GM21737 (cell line): ENCODE data around the gene PLEKHG3.

Experiments used
- ATAC-seq: cut with Tn5 transposase; IDR thresholded peaks from one replicate; pipeline ENCODE4 v1.9.1; 2021; ENCODE audit warnings: mild to moderate bottlenecking, moderate library complexity; ENCODE audit not compliant: unreplicated experiment

PLEKHG3 gene

GRCh38 chr14:64706119-64706592, 1.9 kb downstream of the PLEKHG3 start:
- no peak for ATAC-seq

DNA sequence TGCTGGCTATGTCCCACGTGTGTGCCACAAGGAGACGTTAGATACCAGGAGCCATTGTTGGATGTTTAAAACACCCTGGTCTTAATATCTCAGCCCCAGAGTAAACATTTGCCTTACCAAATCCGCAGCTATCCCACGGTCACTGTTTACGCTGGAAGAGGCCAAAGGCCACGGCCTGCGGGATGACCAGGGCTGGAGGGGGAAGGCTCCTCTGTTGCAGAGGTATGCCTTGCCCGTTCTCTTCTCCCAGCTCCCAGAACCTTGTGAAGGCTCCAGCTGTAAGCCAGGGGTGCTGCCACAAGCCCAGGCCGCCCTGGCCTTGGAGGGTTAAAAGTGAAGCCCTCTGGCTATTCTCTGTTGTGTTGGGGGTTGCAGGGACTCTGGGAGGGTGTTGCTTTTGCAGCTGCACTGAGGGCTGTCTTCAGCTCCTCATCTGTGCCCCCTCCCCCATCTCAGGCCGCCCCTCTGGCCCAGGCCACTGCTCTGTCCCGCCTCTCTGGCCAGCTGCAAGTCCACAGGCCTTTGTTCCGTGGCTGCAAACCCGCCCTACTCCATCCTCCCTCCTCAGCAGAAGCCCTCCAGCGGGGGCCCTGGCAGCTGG, 2.5 kb downstream of the PLEKHG3 start:
- no peak for ATAC-seq

DNA sequence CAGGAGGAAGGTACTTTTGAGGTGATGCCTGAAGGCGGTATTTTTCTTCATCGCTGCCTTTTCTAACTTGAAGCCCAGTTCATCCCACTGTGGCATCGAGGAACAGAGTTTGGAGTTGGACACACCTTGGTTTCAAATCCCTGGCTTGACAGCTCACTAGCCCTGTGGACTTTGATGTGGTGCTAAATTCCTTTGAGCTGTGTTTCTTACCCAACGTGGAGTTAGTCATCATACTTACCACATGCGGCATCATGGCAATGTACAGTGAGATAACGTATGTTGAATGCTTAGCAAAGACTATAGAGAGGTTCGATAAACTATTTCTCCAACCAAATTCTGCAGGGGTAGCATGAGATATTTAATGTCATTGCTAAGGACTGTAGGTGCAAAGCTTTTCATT, 3.4 kb downstream of the PLEKHG3 start:
- ATAC-seq = no peak

- no peak for ATAC-seq
Observed at GRCh38 chr14:64708148-64709004, 4.2 kb downstream of the PLEKHG3 start.

DNA sequence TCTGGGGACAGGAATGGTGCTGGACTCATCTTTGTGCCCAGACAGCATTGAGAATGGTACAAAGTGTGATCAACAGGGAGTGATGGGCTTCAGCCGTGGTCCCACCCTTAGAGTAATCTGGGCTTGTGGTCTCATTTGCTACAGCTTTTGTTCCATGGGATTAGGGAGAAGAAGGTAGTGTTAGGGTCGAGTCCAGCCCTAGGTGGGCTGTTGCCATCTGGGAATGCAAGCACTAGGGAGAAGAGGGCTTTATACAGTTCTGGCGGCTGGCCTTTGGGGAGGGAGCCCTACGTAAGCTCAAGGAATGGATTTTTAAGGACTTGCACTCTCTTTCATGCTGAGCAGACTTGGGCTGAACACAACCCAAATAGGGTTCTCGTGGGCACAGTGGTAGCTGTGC, 4.9 kb downstream of the PLEKHG3 start:
- no peak for ATAC-seq

DNA sequence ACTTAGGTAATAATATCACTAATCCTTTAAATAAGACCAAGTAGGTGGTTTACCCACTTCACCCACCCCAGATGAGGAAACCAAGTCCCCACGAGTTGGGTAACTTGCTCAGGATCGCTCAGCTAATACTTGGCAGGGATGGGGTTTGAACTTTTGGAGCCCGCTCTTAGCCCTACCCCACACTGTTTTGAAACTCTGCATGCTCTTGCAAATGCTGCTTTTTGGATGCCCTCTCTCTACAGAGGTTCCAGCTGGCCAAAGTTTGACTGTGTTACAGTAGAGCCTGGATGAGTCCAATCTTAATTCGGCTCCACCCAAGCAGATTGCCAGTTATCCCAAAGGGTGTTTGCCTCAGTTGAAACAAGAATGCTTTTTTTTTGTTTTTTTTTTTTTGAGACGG, 6.8 kb downstream of the PLEKHG3 start:
- no peak for ATAC-seq

GRCh38 chr14:64713677-64714076, 9.5 kb downstream of the PLEKHG3 start:
- ATAC-seq = no peak

GRCh38 chr14:64714432-64715025, 10.3 kb downstream of the PLEKHG3 start:
- ATAC-seq = no peak

GRCh38 chr14:64715146-64715627, 11.0 kb downstream of the PLEKHG3 start:
- no peak for ATAC-seq

GRCh38 chr14:64715628-64716412, 11.6 kb downstream of the PLEKHG3 start:
- ATAC-seq = no peak

DNA sequence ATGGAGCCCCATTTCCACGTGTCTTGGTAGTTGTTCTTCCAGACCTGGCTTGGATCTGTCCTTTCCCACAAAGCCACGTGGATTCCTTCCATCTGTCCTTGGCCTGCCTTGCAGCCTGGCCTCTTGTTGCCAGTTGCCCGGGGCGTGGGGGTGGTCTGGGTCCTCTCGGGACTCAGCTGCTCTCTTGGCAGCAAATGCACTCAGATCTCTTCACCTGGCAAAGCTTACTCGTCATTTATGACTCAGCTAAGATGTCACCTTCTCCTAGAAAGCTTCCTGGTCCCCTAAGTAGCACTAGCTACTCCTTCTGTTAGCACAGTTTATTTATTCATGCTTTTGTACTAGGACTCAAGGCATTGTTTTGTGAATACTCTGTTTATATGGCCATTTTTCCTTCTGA, 13.6 kb downstream of the PLEKHG3 start:
- ATAC-seq = no peak

DNA sequence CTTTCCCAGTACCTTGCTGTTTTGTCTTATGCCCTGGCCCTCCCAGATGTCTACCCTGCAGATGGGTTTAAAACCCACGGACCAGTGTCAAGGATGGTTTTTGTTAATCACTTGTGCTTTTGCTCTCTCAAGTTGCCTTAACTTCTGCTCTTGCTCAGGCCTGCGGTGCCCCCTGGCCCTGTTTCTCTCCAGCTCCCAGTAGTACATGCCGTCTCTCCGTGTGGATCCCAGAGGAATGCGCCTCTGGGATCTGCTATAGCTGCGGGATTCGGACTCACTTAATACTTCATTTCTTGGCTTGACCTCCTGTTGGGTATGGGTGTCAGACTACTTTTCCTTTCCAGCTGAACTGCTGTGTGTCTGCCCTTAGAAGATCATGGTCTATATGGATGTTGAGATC, 14.5 kb downstream of the PLEKHG3 start:
- no peak for ATAC-seq

DNA sequence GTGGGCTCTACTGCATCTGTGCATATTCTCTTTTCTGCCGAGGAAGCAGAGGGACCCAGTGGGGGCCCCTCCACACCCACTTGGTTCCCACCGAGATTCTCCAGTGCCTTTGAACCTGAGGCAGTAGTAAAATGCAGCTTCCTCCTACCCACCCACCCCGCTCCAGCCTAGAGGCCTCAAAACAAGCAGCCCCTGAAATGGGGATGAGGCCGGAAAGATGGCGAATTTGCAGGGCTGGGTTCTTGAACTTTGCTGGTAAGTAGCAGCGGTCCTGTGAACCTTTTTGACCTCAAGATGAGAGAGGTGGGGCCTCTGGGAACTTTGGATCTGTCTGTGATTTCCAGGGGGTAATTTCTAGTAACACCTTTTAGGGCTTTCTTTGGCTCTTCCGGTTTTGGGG, 15.4 kb downstream of the PLEKHG3 start:
- ATAC-seq = no peak

- ATAC-seq = no peak
Observed at GRCh38 chr14:64720131-64720576, 15.9 kb downstream of the PLEKHG3 start.

- no peak for ATAC-seq
Observed at GRCh38 chr14:64721391-64721791, 17.2 kb downstream of the PLEKHG3 start.

DNA sequence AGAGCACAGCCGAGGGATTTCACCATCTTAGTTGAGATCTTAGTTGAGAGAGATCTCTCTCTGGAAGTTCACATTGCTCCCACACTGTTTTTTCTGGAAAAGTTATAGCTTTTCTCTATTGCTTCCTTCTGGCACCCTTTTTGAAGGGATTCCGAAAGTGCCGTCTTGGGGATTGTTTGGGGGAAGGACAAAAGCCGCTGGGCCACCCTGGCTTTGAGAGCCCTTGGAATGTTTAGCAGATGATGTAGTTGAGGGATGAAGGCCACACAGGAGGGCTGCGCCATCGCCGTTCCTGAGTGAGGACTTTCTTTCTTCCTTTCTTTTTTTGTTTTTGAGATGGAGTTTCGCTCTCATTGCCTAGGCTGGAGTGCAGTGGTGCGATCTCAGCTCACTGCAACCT, 17.7 kb downstream of the PLEKHG3 start:
- no peak for ATAC-seq

- no peak for ATAC-seq
Observed at GRCh38 chr14:64722842-64723447, 18.7 kb downstream of the PLEKHG3 start.

DNA sequence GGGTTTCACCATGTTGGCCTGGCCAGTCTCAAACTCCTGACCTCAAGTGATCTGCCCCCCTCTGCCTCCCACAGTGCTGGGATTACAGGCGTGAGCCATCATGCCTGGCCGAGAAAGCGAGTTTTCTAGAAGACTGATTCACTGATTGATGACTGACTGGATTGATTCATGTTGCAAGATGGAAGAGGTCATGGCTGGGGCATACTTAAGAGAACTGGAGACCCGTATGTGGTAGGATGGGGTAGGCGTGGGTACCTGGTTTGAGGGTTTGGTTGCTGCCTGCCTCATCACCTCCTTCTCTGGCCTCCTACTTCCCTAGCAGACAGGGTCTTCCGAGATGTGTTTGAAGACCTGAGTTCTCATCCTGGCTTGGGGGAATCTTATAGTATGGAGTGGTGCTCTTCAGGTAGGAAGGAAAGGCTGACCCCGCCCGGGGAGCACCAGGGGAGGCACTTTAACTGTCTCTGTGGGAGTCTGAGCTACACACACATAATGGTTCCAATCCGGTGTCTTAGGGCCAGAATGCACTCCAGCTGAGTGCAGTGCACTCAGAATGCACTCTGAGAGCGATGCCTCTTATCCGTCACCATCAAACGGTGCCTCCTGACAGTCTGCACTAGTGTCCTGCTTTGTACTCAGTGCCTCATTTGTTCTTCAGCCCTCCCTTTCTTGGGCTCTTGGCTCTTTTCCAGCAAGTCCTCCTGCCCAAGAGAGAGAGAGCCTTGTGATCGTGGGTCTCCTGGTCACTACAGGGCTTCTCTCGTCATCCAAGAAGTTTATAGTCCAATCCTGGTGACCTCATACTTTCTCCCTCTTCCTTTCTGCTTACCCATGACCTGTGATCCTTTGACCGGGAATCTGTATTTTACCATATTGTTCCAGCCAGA, 19.7 kb downstream of the PLEKHG3 start:
- no peak for ATAC-seq

GRCh38 chr14:64724578-64724930, 20.3 kb downstream of the PLEKHG3 start:
- no peak for ATAC-seq
